Left lung (tissue), 10 donors: Measurements from ENCODE around the gene TYSND1. TPM values are rescaled to one million over a fixed set of nuclear protein-coding genes. Genes with fewer than 3 reads are reported as not detected.

ENCODE experiments used
- ATAC-seq: fragments of 200-7000 bp; cut with Tn5 transposase; one replicate; pipeline ENCODE4 v1.9.1; 2020; ENCODE audit warnings: moderate library complexity
- DNase-seq, 4 donors: peaks; one replicate each; pipeline ENCODE4 v3.0.0-alpha.2; 2013 to 2020
- H3K27ac ChIP-seq, 2 donors: fragments of 200-600 bp; sonication (generic) in 1 of 2; one replicate each; pipeline versions ENCODE4 v1.5.0 to v1.8.0; 2020 to 2021
- H3K27me3 ChIP-seq, 2 donors: fragments of 200-600 bp; sonication (generic) in 1 of 2; one replicate each; pipeline versions ENCODE4 v1.5.0 to v1.8.0; 2020 to 2021
- H3K36me3 ChIP-seq, 2 donors: fragments of 200-600 bp; sonication (generic) in 1 of 2; one replicate each; pipeline versions ENCODE4 v1.5.0 to v1.8.0; 2020 to 2021
- H3K4me1 ChIP-seq, 2 donors: fragments of 200-600 bp; one replicate each; pipeline ENCODE4 v1.8.0; 2021
- H3K4me3 ChIP-seq, 2 donors: fragments of 200-600 bp; sonication (generic) in 1 of 2; one replicate each; pipeline versions ENCODE4 v1.5.0 to v1.8.0; 2020 to 2021; ENCODE audit warnings: mild to moderate bottlenecking in 1 of 2
- H3K9me3 ChIP-seq, 2 donors: fragments of 200-600 bp; sonication (generic) in 1 of 2; one replicate each; pipeline versions ENCODE4 v1.5.0 to v1.8.0; 2020 to 2021
- intact Hi-C, 2 donors: fragments of 100-400 bp; cut with DNase I; formaldehyde crosslinking; loops; one replicate each; pipeline versions ENCODE4 v1.11.2 to v1.14.2; 2022
- polyA plus RNA-seq, 6 donors: library from polyadenylated mRNA; unstranded; fragments of 120-200 nt; gene quantifications; one replicate each; pipeline ENCODE4 v1.2.1, GENCODE V29; 2013; ENCODE audit not compliant: insufficient read length in 6 of 6
- total RNA-seq, 2 donors: library from RNA; stranded (reverse); fragmentation: NEBNext Ultra II Directional; extraction: Animal tissue kit (Norgen Biotek cat#: 25700); gene quantifications; one replicate each; pipeline ENCODE4 v1.2.1, GENCODE V29; 2021
- TF ChIP-seq, protein P1 (sequence below), 2 donors: fragments of 200-600 bp; sonication (generic) in 1 of 2; IDR thresholded peaks; one replicate each; pipeline versions ENCODE4 v1.5.0 to v1.8.0; 2021; ENCODE audit warnings: antibody characterized with exemption in 2 of 2
- donor health status: DM: no; HTN: yes; CAD: no.
- donor health status: DM: no; HTN: no; CAD: no.

TYSND1 gene
- total and polyA plus RNA-seq, 8 donors: 10.2 to 14.5 (median 12.7) TPM

DNA sequence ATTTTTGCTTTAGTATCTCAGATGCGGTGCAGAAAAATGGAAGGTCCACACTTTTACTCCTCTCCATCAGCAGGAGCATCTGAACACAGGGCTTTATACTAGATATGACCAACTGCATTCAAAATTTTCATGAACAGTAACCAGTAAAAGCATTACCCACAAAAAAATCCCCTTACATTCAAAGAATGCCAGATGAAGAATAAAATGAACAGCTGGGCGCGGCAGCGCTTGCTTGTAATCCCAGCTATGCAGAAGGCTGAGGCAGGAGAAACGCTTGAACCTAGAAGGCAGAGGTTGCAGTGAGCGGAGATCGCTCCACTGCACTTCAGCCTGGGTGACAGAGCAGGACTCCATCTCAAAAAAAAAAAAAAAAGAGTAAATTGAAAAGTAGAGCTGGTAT, 20.7 kb upstream of the TYSND1 start:
- Histone ChIP-seq H3K9me3 (no peaks in the 10 kb centered on the region), H3K27me3 (no peaks in the 10 kb centered on the region), H3K27ac (no peak overlapping the region), H3K4me3 (no peak overlapping the region), H3K36me3 (peaks cover 0 to 33% of the 10 kb centered on the region in 2 donors), H3K4me1 (peaks cover 18 to 70% of the 10 kb centered on the region in 2 donors)
- DNase-seq: no peak
- intact Hi-C loops: no loop called here
- TF ChIP-seq, protein P1, sequence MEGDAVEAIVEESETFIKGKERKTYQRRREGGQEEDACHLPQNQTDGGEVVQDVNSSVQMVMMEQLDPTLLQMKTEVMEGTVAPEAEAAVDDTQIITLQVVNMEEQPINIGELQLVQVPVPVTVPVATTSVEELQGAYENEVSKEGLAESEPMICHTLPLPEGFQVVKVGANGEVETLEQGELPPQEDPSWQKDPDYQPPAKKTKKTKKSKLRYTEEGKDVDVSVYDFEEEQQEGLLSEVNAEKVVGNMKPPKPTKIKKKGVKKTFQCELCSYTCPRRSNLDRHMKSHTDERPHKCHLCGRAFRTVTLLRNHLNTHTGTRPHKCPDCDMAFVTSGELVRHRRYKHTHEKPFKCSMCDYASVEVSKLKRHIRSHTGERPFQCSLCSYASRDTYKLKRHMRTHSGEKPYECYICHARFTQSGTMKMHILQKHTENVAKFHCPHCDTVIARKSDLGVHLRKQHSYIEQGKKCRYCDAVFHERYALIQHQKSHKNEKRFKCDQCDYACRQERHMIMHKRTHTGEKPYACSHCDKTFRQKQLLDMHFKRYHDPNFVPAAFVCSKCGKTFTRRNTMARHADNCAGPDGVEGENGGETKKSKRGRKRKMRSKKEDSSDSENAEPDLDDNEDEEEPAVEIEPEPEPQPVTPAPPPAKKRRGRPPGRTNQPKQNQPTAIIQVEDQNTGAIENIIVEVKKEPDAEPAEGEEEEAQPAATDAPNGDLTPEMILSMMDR (IDR thresholded peaks at IDR 0.05): no peak
- no peak for ATAC-seq

DNA sequence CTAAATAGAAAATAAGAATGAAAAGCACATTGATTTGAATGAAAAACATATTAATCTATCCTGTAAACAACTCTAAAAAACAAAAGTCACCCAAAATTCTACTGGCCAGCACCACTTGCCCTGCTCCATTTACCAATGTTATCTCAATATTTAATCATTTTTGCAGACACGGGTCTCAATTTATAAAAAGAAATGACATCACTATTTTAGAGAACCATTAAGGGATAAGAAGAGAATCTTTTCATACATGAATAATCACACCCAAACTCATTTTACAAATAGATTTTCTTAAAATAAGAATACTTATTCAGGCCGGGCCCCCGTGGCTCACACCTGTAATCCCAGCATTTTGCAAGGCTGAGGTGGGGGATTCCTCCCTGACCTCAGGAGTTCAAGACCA, 19.9 kb upstream of the TYSND1 start:
- Histone ChIP-seq H3K36me3 (peaks cover 0 to 39% of the 10 kb centered on the region in 2 donors), H3K4me3 (no peak overlapping the region), H3K4me1 (peaks cover 18 to 78% of the 10 kb centered on the region in 2 donors), H3K27ac (no peak overlapping the region), H3K27me3 (no peaks in the 10 kb centered on the region), H3K9me3 (no peaks in the 10 kb centered on the region)
- ATAC-seq (no peak), DNase-seq (no peak)
- TF ChIP-seq, protein P1 (IDR thresholded peaks at IDR 0.05): no peak
- intact Hi-C loops: no loop called here

DNA sequence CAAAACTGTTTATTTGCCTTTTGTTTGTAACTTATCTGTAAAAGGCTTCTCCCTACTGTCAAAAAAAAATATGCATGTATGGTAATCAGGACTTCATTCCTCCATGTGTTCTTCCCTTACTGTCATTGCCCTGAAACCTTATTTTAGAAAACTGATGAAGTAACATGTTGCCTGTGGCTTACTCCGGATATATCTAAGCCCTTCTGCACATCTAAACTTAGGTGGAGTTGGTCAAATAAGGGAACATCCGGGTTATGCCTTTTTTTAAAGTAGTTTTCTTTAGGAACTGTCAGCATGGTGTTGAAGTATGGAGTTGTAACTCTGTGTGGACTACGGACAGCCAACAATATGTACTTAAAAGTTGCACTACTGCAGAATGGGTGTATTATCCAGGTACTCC, 17.7 kb upstream of the TYSND1 start:
- ATAC-seq (no peak), DNase-seq (no peak)
- Histone ChIP-seq H3K36me3 (peaks cover 0 to 61% of the 10 kb centered on the region in 2 donors), H3K27me3 (no peaks in the 10 kb centered on the region), H3K9me3 (no peaks in the 10 kb centered on the region), H3K4me1 (peaks cover 18 to 77% of the 10 kb centered on the region in 2 donors), H3K4me3 (no peak overlapping the region), H3K27ac (peak overlapping the region in 1 of 2 donors; percentile 60)
- TF ChIP-seq, protein P1 (IDR thresholded peaks at IDR 0.05): no peak
- intact Hi-C loops: no loop called here

DNA sequence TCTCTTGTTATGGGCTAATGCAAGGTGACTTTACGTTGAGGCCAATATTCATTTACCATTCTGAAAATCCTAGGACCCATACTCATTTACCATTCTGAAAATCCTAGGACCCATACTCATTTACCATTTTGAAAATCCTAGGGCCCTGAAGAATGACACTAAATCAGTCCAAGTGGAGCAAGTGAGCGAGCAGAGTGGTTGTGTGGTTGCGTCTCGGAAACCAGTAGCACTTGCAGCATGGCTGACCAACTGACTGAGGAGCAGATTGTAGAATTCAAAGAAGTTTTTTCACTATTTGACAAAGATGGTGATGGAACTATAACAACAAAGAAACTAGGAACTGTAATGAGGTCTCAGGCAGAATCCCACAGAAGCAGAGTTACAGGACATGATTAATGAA, 16.9 kb upstream of the TYSND1 start:
- intact Hi-C loops: no loop called here
- peaks cover 0 to 68% of the 10 kb centered on the region in 2 donors for H3K36me3 ChIP-seq
- peak overlapping the region in 1 of 2 donors; percentile 60 for H3K27ac ChIP-seq
- no peaks in the 10 kb centered on the region for H3K27me3 ChIP-seq
- no peaks in the 10 kb centered on the region for H3K9me3 ChIP-seq
- no peak overlapping the region for H3K4me3 ChIP-seq
- H3K4me1 ChIP-seq: peaks cover 18 to 70% of the 10 kb centered on the region in 2 donors
- ATAC-seq: no peak
- TF ChIP-seq, protein P1 (IDR thresholded peaks at IDR 0.05): no peak
- no peak for DNase-seq

DNA sequence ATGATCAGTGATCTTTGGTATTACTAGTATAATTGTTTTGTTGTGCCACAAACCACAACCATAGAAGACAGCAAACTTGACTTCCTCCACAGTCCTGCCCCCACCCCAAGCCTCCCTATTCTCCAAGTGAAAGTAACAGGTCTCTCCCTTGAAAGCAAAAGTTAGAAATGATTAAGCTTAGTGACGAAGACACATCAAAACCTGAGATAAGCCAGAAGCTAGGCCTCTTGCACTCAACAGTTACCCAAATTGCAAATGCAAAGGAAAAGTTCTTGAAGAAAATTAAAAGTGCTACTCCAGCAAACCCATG, 16.3 kb upstream of the TYSND1 start:
- DNase-seq (no peak), ATAC-seq (peak; percentile 52)
- peaks cover 18 to 64% of the 10 kb centered on the region in 2 donors for H3K4me1 ChIP-seq
- no peaks in the 10 kb centered on the region for H3K9me3 ChIP-seq
- H3K36me3 ChIP-seq: peaks cover 0 to 70% of the 10 kb centered on the region in 2 donors
- no peaks in the 10 kb centered on the region for H3K27me3 ChIP-seq
- TF ChIP-seq, protein P1 (IDR thresholded peaks at IDR 0.05): no peak
- intact Hi-C loops: no loop called here
- peak overlapping the region in 1 of 2 donors; percentile 60 for H3K27ac ChIP-seq
- no peak overlapping the region for H3K4me3 ChIP-seq
